ENCODE data around the gene LRRC51. TPM values are rescaled to one million over a fixed set of nuclear protein-coding genes. Genes with fewer than 3 reads are reported as not detected.

The LRRC51 gene
- total and polyA plus RNA-seq, 2 donors (not counting 3 experiments of a cell fraction or from before 2014, with no cell fraction given), result 3.5 to 6.1 TPM

GRCh38 chr11:72045849-72046248 lies 34.8 kb upstream of the LRRC51 start:
- Histone ChIP-seq H3K9me1 (replicated peaks; ENCODE audit: control insufficient read depth, extremely low read depth, insufficient read depth, low read length) (no peaks in the 10 kb centered on the region), H2AFZ (ENCODE audit: low read depth, low read length) (no peak overlapping the region), H3K27me3 (ENCODE audit: control insufficient read depth in 2 of 2, insufficient read depth in 2 of 2, low read length in 2 of 2) (no peaks in the 10 kb centered on the region), H3K79me2 (ENCODE audit: control insufficient read depth, insufficient read depth, low read length) (peaks cover 44% of the 10 kb centered on the region), H3K4me3 (replicated peaks in 1 of 3; ENCODE audit: insufficient read depth in 1 of 3, low read depth in 1 of 3, low read length in 3 of 3) (no peak overlapping the region), H3K36me3 (ENCODE audit: control insufficient read depth in 2 of 2, extremely low read depth in 1 of 2, insufficient read depth in 2 of 2, low read length in 2 of 2) (no peaks in the 10 kb centered on the region), H3K4me2 (ENCODE audit: insufficient read depth, low read length) (no peak overlapping the region), H3K9me3 (replicated peaks; ENCODE audit: control insufficient read depth, insufficient read depth, low read length) (no peaks in the 10 kb centered on the region), H3K27ac (ENCODE audit: insufficient read depth, low read depth, low read length) (no peak overlapping the region), H3K4me1 (ENCODE audit: control insufficient read depth, extremely low read depth, insufficient read depth, low read length) (peaks cover 27% of the 10 kb centered on the region), H3K9ac (replicated peaks; ENCODE audit: extremely low read depth, insufficient read depth, low read length) (no peak overlapping the region), H4K20me1 (replicated peaks; ENCODE audit: control insufficient read depth, extremely low read depth, insufficient read depth, low read length) (no peaks in the 10 kb centered on the region)
- intact Hi-C loops (cut with micrococcal nuclease) (no loop called here), dilution Hi-C loops (cut with MboI; ENCODE audit: extremely low pct_ligation_motif_present, low sequenced_read_pairs) (no loop called here)
- FAIRE-seq, result no peak
- CTCF ChIA-PET, result interaction anchor here (3.6 kb wide), 1 partner anchor 21 kb away, joined by 28 read pairs; no protein-coding TSS in a partner anchor
- no peak for DNase-seq (ENCODE audit: low read depth, low spot score)
- no TSS peak for BruUV-seq (replicated peaks)
- POLR2A ChIA-PET, result no interaction called here
- TF ChIP-seq FOS (IDR thresholded peaks at IDR 0.05; ENCODE audit: borderline replicate concordance, insufficient read depth, low read length) (no peak), JUN (IDR thresholded peaks at IDR 0.05; ENCODE audit: borderline replicate concordance, insufficient read depth, insufficient read length, low read depth) (no peak), EZH2 (IDR thresholded peaks at IDR 0.05; ENCODE audit: borderline replicate concordance, low read depth, low read length, severe bottlenecking) (no peak), CTCF (IDR thresholded peaks at IDR 0.05; ENCODE audit: extremely low read depth in 1 of 2, insufficient read depth in 1 of 2, low read depth in 1 of 2, low read length in 2 of 2) (no peak), MAX (IDR thresholded peaks at IDR 0.05; ENCODE audit: insufficient read depth, insufficient read length) (no peak), POLR2AphosphoS5 (IDR thresholded peaks at IDR 0.05; ENCODE audit: insufficient read depth, low read depth, low read length) (no peak), MYC (IDR thresholded peaks at IDR 0.05; ENCODE audit: low read depth, low read length) (no peak), GATA2 (IDR thresholded peaks at IDR 0.05; ENCODE audit: insufficient read depth, insufficient read length, low read depth, low read length) (no peak), POLR2A (IDR thresholded peaks at IDR 0.05; ENCODE audit: low read depth, low read length) (no peak)

All from endothelial cell of umbilical vein (primary cell).